Mucosa of descending colon (tissue), 3 donors: Measurements from ENCODE around the gene TRPT1. TPM values are rescaled to one million over a fixed set of nuclear protein-coding genes. Genes with fewer than 3 reads are reported as not detected.
A peak's percentile ranks its signal among the peaks of the same experiment; 100 is the strongest.

Experiments used
- ATAC-seq: fragments of 200-7000 bp; cut with Tn5 transposase; one replicate; pipeline ENCODE4 v1.9.1; 2020; ENCODE audit warnings: mild to moderate bottlenecking, moderate library complexity
- DNase-seq, 3 donors: peaks; one replicate each; pipeline ENCODE4 v3.0.0-alpha.2; 2020
- H3K36me3 ChIP-seq: fragments of 200-600 bp; one replicate; pipeline ENCODE4 v1.8.0; 2021; ENCODE audit warnings: low read depth, mild to moderate bottlenecking
- H3K4me1 ChIP-seq: fragments of 200-600 bp; one replicate; pipeline ENCODE4 v1.8.0; 2021; ENCODE audit warnings: low read depth, mild to moderate bottlenecking
- H3K4me3 ChIP-seq: fragments of 200-600 bp; one replicate; pipeline ENCODE4 v1.8.0; 2021; ENCODE audit warnings: mild to moderate bottlenecking
- H3K9me3 ChIP-seq: fragments of 200-600 bp; one replicate; pipeline ENCODE4 v1.8.0; 2021; ENCODE audit warnings: mild to moderate bottlenecking
- intact Hi-C, 2 donors: fragments of 100-400 bp; cut with DNase I in 1 of 2; cut with micrococcal nuclease in 1 of 2; formaldehyde crosslinking; loops; one replicate each; pipeline versions ENCODE4 v1.11.0 to v1.11.1; 2022; cut with DNase I, micrococcal nuclease
- long read RNA-seq, 2 donors: library from polyadenylated mRNA; unstranded; transcript quantifications; one replicate each; pipeline ENCODE4 v2.0.0, GENCODE V29; 2019 to 2021
- total RNA-seq, 3 donors: library from RNA; stranded (reverse); fragmentation: NEBNext Ultra II Directional in 2 of 3; extraction: Animal tissue kit (Norgen Biotek cat#: 25700) in 2 of 3; gene quantifications; one replicate each; pipeline versions ENCODE4 v1.2.1 to v1.2.4, GENCODE V29; 2021 to 2023
- TF ChIP-seq, protein P1 (sequence below): fragments of 200-600 bp; IDR thresholded peaks from one replicate; pipeline ENCODE4 v1.8.0; 2022; ENCODE audit warnings: antibody characterized with exemption, mild to moderate bottlenecking
- donor health status: DM: no; HTN: no; CAD: no; lungs with moderate emphysema.
- donor health status: DM: no; HTN: no; CAD: no.
- donor health status: DM: no; HTN: yes; CAD: no.

TRPT1 gene
- 10 to 100 TPM; 50.6 to 55.1 (median 53.1) TPM for total RNA-seq
- long read RNA-seq, donor 1, transcript TRPT1-201 (8 exons, 962 nt), result major isoform, 19 of 83 reads
- long read RNA-seq, donor 1, transcript TRPT1-203 (7 exons, 865 nt), result minor isoform, 17 of 83 reads
- long read RNA-seq, donor 1, partial matches to known transcripts, result 13 of 83 reads
- long read RNA-seq, donor 1, other reads (novel, unspliced or antisense), result 31 of 83 reads
- long read RNA-seq, donor 2, transcript TRPT1-201 (8 exons, 962 nt), result major isoform, 17 of 47 reads
- long read RNA-seq, donor 2, transcript TRPT1-203 (7 exons, 865 nt), result minor isoform, 9 of 47 reads
- long read RNA-seq, donor 2, partial matches to known transcripts, result 3 of 47 reads
- long read RNA-seq, donor 2, other reads (novel, unspliced or antisense), result 18 of 47 reads

DNA sequence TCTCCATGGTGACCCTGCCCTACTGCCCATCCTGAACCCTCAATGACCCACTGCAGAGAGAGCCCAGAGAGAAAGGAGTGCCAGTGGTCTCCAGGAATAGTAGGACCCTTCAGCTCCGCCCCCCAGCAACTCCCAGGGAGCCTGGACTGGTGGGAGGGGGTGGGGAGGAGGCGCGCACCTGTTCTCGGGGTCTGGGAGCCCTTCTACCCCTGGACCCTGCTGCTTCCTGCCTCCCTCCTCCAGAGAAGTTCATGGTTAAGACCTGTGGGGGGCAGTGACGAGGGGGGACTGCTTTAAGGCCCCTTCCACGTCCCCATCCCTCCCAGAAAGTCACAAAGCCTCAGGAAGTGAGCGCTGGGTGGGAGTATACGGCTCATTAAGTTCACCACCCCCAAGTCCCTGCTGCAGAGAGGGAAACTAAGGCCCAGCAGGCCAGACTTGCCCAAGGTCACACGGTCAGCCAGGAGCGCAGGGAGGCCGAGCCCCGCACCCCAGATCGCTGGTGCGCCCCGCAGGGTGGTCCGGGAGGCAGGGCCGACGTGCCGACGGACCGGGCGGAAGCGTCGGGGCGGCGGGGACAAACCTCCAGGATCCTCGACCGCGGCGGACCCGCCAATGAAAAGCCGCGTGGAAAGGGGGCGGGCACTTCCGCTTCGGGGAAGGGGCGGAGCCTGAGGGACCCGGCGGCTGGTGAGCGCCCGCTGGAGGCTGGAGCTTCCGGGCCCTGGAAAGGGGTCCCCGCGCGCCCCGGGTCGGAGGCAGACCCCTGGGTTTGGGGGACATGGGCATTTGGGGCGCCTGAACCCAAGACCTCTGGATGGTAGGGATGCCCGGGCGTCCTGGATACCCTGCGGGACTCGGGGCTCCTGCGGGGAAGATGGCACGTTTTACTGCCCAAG, at the start of gene TRPT1, which contains the start of gene NUDT22:
TRPT1 (minus strand) TSS at position 579 of the 899 bp plus-strand sequence; CDS start at position 253, 326 bp downstream.
NUDT22 (plus strand) TSS at position 667 of the 899 bp plus-strand sequence. CDS start 379 bp downstream, outside the sequence.
- intact Hi-C loops, result no loop called here
- Histone ChIP-seq H3K9me3 (no peaks in the 10 kb centered on the region), H3K4me1 (peaks cover 36% of the 10 kb centered on the region), H3K36me3 (no peaks in the 10 kb centered on the region), H3K4me3 (peak within 1 kb of the TSS; percentile 60)
- TF ChIP-seq, protein P1, sequence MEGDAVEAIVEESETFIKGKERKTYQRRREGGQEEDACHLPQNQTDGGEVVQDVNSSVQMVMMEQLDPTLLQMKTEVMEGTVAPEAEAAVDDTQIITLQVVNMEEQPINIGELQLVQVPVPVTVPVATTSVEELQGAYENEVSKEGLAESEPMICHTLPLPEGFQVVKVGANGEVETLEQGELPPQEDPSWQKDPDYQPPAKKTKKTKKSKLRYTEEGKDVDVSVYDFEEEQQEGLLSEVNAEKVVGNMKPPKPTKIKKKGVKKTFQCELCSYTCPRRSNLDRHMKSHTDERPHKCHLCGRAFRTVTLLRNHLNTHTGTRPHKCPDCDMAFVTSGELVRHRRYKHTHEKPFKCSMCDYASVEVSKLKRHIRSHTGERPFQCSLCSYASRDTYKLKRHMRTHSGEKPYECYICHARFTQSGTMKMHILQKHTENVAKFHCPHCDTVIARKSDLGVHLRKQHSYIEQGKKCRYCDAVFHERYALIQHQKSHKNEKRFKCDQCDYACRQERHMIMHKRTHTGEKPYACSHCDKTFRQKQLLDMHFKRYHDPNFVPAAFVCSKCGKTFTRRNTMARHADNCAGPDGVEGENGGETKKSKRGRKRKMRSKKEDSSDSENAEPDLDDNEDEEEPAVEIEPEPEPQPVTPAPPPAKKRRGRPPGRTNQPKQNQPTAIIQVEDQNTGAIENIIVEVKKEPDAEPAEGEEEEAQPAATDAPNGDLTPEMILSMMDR, result no peak
- DNase-seq (peak; percentile 95 to 96 (median 95)), ATAC-seq (peak; percentile 86)

GRCh38 chr11:64275031-64275800, 49.2 kb upstream of the TRPT1 start:
- Histone ChIP-seq H3K9me3 (no peaks in the 10 kb centered on the region), H3K36me3 (no peaks in the 10 kb centered on the region), H3K4me3 (no peak overlapping the region), H3K4me1 (peaks cover 33% of the 10 kb centered on the region)
- DNase-seq (peak in 1 of 3 donors; percentile 47), ATAC-seq (no peak)
- TF ChIP-seq, protein P1, result no peak
- intact Hi-C loops, result no loop called here

GRCh38 chr11:64269540-64270220, 43.7 kb upstream of the TRPT1 start:
- Histone ChIP-seq H3K4me3 (peak overlapping the region; percentile 46), H3K36me3 (peaks cover 4% of the 10 kb centered on the region), H3K4me1 (peaks cover 35% of the 10 kb centered on the region), H3K9me3 (no peaks in the 10 kb centered on the region)
- peak; percentile 97 to 98 (median 98) for DNase-seq
- intact Hi-C loops, result no loop called here
- ATAC-seq, result peak; percentile 81
- TF ChIP-seq, protein P1, result no peak

DNA sequence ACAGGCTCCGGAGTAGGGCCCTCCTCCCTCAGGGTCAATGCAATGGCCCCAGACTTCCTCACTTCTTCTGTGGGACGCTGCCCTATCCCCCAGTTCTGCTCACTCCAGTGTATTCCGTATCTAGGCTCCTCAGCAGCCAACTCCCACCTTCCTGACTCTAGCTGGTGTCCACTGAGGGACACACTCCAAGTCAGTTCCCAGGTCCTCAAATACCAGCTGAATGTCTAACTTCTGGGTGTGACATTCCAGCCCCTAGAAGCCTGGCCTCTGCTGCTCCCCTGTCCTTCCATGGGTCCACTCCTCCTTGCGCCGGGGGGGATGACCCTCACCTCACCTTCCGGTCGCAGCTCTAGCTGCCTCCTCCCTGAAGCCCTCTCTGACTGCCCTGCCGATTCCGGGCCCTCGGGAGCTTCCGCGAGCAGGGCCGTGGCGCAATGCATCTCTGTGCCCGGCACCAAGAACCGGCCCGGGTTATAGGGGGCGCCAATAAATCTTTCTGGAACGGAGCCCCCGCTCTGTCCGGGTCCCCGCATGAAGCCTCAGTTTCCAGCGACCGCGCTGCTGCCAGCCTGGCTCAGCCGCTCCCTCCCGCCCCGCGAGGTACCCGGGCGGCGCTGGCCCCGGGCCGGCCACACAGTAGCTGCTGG, 43.0 kb upstream of the TRPT1 start:
- intact Hi-C loops, result no loop called here
- Histone ChIP-seq H3K36me3 (peaks cover 4% of the 10 kb centered on the region), H3K4me3 (peak overlapping the region; percentile 46), H3K4me1 (peaks cover 32% of the 10 kb centered on the region), H3K9me3 (no peaks in the 10 kb centered on the region)
- TF ChIP-seq, protein P1, result no peak
- ATAC-seq, result peak; percentile 21
- peak; percentile 74 to 87 (median 83) for DNase-seq
